ENCODE results near the gene SEMA3G. TPM values are rescaled to one million over a fixed set of nuclear protein-coding genes. Genes with fewer than 3 reads are reported as not detected.

The SEMA3G gene
- total RNA-seq, 1 donor from 2014 or later = 1.4 TPM

- DNase-seq (ENCODE audit: low spot score) = no peak
Observed at GRCh38 chr3:52454250-52454937, 9.5 kb upstream of the SEMA3G start.

- peak; percentile 33 for DNase-seq (ENCODE audit: low spot score)
Observed at GRCh38 chr3:52453496-52454249, 8.8 kb upstream of the SEMA3G start, which contains the start of gene TNNC1. Gene TNNC1 (minus strand): TSS chr3:52454041. CDS start chr3:52454015, 26 bp downstream.

- DNase-seq (ENCODE audit: low spot score) = no peak
Observed at GRCh38 chr3:52452570-52453221, 7.8 kb upstream of the SEMA3G start.

- DNase-seq (ENCODE audit: low spot score) = no peak
Observed at GRCh38 chr3:52452126-52452525, 7.2 kb upstream of the SEMA3G start.

GRCh38 chr3:52451237-52452083 lies 6.6 kb upstream of the SEMA3G start:
- DNase-seq (ENCODE audit: low spot score) = no peak

- DNase-seq (ENCODE audit: low spot score) = no peak
Observed at GRCh38 chr3:52450489-52451236, 5.8 kb upstream of the SEMA3G start.

GRCh38 chr3:52447512-52448355 lies 2.8 kb upstream of the SEMA3G start:
- DNase-seq (ENCODE audit: low spot score) = no peak

- peak; percentile 39 for DNase-seq (ENCODE audit: low spot score)
Observed at GRCh38 chr3:52446631-52447511, 2.0 kb upstream of the SEMA3G start.

GRCh38 chr3:52446042-52446441 lies 1.1 kb upstream of the SEMA3G start:
- DNase-seq (ENCODE audit: low spot score) = no peak

GRCh38 chr3:52443791-52444687 lies 864 bp downstream of the SEMA3G start:
- DNase-seq (ENCODE audit: low spot score) = no peak

GRCh38 chr3:52443268-52443610 lies 1.7 kb downstream of the SEMA3G start:
- no peak for DNase-seq (ENCODE audit: low spot score)

- no peak for DNase-seq (ENCODE audit: low spot score)
Observed at GRCh38 chr3:52442409-52443267, 2.3 kb downstream of the SEMA3G start.

GRCh38 chr3:52441772-52442332 lies 3.1 kb downstream of the SEMA3G start:
- DNase-seq (ENCODE audit: low spot score) = no peak

- DNase-seq (ENCODE audit: low spot score) = no peak
Observed at GRCh38 chr3:52441091-52441771, 3.7 kb downstream of the SEMA3G start.

- DNase-seq (ENCODE audit: low spot score) = no peak
Observed at GRCh38 chr3:52440671-52441070, 4.2 kb downstream of the SEMA3G start.

GRCh38 chr3:52440249-52440551 lies 4.7 kb downstream of the SEMA3G start:
- DNase-seq (ENCODE audit: low spot score) = no peak

All from umbilical cord (tissue), 2 donors.